ENCODE data around the gene NPHP4. TPM values are rescaled to one million over a fixed set of nuclear protein-coding genes. Genes with fewer than 3 reads are reported as not detected.

The NPHP4 gene
- total RNA-seq, 1 experiment from 2014 or later = 20.0 TPM

DNA sequence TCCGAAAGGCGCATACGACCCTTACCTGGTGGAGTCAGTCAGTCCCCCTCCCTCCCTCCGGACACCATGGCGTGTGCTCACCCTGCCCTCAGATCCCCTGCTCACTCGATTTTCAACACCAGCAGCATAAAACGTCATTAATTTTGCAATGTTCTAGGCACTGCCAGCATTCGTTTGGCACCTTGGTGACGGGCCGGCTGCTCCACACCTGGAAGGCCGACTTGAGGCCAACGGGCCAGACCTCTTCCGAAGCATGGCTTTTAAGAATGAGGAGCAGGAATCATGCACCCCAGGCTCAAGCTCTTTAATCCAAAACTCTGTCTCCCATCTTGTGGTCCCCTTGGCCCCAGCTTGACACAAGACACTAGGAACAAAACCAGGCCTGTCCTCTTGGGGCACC lies 33.1 kb downstream of the NPHP4 start (continued):
- TF ChIP-seq, protein P1, sequence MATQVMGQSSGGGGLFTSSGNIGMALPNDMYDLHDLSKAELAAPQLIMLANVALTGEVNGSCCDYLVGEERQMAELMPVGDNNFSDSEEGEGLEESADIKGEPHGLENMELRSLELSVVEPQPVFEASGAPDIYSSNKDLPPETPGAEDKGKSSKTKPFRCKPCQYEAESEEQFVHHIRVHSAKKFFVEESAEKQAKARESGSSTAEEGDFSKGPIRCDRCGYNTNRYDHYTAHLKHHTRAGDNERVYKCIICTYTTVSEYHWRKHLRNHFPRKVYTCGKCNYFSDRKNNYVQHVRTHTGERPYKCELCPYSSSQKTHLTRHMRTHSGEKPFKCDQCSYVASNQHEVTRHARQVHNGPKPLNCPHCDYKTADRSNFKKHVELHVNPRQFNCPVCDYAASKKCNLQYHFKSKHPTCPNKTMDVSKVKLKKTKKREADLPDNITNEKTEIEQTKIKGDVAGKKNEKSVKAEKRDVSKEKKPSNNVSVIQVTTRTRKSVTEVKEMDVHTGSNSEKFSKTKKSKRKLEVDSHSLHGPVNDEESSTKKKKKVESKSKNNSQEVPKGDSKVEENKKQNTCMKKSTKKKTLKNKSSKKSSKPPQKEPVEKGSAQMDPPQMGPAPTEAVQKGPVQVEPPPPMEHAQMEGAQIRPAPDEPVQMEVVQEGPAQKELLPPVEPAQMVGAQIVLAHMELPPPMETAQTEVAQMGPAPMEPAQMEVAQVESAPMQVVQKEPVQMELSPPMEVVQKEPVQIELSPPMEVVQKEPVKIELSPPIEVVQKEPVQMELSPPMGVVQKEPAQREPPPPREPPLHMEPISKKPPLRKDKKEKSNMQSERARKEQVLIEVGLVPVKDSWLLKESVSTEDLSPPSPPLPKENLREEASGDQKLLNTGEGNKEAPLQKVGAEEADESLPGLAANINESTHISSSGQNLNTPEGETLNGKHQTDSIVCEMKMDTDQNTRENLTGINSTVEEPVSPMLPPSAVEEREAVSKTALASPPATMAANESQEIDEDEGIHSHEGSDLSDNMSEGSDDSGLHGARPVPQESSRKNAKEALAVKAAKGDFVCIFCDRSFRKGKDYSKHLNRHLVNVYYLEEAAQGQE (IDR thresholded peaks at IDR 0.05; ENCODE audit: low read depth) = no peak
- no peak for TF ChIP-seq TCF7L2 (IDR thresholded peaks at IDR 0.05; ENCODE audit: borderline replicate concordance, extremely low read depth, insufficient read depth, insufficient read length)
- TF ChIP-seq SRF (IDR thresholded peaks at IDR 0.05; ENCODE audit: low read depth) = no peak
- TF ChIP-seq SP1 (IDR thresholded peaks at IDR 0.05; ENCODE audit: low read depth) = no peak
- TF ChIP-seq EZH2phosphoT487 (IDR thresholded peaks at IDR 0.05; ENCODE audit: borderline replicate concordance) = no peak
- TF ChIP-seq JUND (IDR thresholded peaks at IDR 0.05) = no peak
- no peak for TF ChIP-seq YY1 (IDR thresholded peaks at IDR 0.05; ENCODE audit: extremely low read depth, insufficient replicate concordance, low read depth, low read length)
- no peak for TF ChIP-seq ZNF274 (IDR thresholded peaks at IDR 0.05; ENCODE audit: low read depth, low read length)
- TF ChIP-seq, protein P2, sequence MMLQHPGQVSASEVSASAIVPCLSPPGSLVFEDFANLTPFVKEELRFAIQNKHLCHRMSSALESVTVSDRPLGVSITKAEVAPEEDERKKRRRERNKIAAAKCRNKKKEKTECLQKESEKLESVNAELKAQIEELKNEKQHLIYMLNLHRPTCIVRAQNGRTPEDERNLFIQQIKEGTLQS (IDR thresholded peaks at IDR 0.05) = no peak

DNA sequence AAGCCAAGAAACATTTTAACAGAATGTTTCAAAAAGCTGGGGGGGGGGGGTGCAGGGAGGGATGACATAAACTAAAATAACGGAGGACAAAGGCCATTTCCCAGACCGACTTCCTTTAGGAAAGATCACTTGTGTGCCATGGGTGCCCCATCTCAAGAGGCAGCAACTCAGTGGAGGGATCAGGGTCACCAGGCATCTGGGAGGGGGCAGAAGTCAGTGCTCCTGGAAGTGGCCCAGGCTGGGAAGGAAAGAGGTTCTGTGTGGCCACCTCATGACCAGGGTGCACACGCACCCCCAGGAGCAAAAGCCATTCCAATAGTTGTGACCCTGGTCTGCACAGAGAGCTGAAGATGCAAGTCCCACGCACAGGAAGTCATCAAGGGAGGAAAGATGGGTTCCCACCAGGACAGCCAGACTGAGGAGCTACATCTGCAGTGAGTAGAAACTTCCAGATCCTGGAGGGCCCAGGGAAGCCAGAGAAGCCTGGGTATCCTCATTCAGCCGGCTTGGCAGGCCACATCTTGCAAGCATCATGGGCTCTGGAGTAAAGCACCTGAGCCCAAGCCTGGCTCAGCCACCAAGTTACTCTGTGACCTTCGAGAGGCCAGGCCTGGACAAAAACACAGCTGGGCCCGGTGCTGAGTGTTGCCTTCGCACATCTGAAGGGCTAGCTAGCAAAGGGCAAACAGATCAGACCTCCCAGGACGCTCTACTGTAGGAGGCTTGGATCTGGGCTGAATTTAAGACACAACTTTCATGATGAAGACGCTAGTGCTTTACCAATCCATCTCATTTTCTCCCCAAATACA lies 36.0 kb downstream of the NPHP4 start:
- RAD21 ChIA-PET (ENCODE audit: low non-redundant PET in 1 of 2, low total read pairs in 2 of 2, uncharacterized antibody in 2 of 2, unreplicated experiment in 2 of 2) = no interaction called here
- Histone ChIP-seq H3K27me3 (ENCODE audit: insufficient read depth, low read length) (no peaks in the 10 kb centered on the region), H2AFZ (ENCODE audit: low read depth, low read length, poor library complexity, severe bottlenecking) (no peak overlapping the region), H3K9me2 (ENCODE audit: insufficient read depth) (no peaks in the 10 kb centered on the region), H3K9me3 (ENCODE audit: control insufficient read depth in 1 of 2, insufficient read depth in 1 of 2, low read depth in 1 of 2, low read length in 2 of 2) (no peaks in the 10 kb centered on the region), H3K4me3 (replicated peaks in 1 of 2; ENCODE audit: low read depth in 1 of 2, low read length in 2 of 2) (no peak overlapping the region), H3K79me2 (ENCODE audit: insufficient read depth, low read length) (no peaks in the 10 kb centered on the region), H3K36me3 (ENCODE audit: control insufficient read depth in 1 of 2, insufficient read depth in 2 of 2, low read length in 2 of 2) (0 out of 4 replicates have a peak, but pooled peaks cover 0 to 4% of the 10 kb centered on the region in 2 experiments), H3K4me2 (ENCODE audit: low read length) (no peak overlapping the region), H3K9ac (ENCODE audit: low read length) (no peak overlapping the region), H4K20me1 (ENCODE audit: insufficient read depth) (no peaks in the 10 kb centered on the region), H3K27ac (ENCODE audit: low read depth, low read length) (no peak overlapping the region), H3K4me1 (ENCODE audit: control insufficient read depth in 1 of 2, insufficient read depth in 2 of 2, low read length in 2 of 2) (no peaks in the 10 kb centered on the region)
- CTCF ChIA-PET = no interaction called here
- POLR2A ChIA-PET = no interaction called here
- ATAC-seq = no peak
- intact Hi-C loops (cut with micrococcal nuclease) = no loop called here
- BruUV-seq (replicated peaks) = no TSS peak
- DNase-seq (ENCODE audit: low read depth, low spot score) = no peak
- TF ChIP-seq FOSL1 (IDR thresholded peaks at IDR 0.05; ENCODE audit: low read depth) (no peak), EGR1 (IDR thresholded peaks at IDR 0.05; ENCODE audit: low read depth) (no peak)
- TF ChIP-seq, protein P1 (IDR thresholded peaks at IDR 0.05; ENCODE audit: low read depth) = no peak
- TF ChIP-seq, protein P3, sequence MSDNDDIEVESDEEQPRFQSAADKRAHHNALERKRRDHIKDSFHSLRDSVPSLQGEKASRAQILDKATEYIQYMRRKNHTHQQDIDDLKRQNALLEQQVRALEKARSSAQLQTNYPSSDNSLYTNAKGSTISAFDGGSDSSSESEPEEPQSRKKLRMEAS (IDR thresholded peaks at IDR 0.05) = no peak
- TF ChIP-seq, protein P4, sequence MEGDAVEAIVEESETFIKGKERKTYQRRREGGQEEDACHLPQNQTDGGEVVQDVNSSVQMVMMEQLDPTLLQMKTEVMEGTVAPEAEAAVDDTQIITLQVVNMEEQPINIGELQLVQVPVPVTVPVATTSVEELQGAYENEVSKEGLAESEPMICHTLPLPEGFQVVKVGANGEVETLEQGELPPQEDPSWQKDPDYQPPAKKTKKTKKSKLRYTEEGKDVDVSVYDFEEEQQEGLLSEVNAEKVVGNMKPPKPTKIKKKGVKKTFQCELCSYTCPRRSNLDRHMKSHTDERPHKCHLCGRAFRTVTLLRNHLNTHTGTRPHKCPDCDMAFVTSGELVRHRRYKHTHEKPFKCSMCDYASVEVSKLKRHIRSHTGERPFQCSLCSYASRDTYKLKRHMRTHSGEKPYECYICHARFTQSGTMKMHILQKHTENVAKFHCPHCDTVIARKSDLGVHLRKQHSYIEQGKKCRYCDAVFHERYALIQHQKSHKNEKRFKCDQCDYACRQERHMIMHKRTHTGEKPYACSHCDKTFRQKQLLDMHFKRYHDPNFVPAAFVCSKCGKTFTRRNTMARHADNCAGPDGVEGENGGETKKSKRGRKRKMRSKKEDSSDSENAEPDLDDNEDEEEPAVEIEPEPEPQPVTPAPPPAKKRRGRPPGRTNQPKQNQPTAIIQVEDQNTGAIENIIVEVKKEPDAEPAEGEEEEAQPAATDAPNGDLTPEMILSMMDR (IDR thresholded peaks at IDR 0.05 in 2 of 3, conservative IDR thresholded peaks at IDR 0.05 in 1 of 3; ENCODE audit: borderline replicate concordance in 1 of 3, insufficient read depth in 1 of 3, low read depth in 2 of 3, low read length in 2 of 3) = no peak
